GM12864 (cell line): ENCODE results near the gene RPS6KB2.

Experiments
- DNase-seq: peaks from one replicate; pipeline ENCODE4 v3.0.0-alpha.2; 2011; ENCODE audit warnings: low read depth
- H3K4me3 ChIP-seq: 2 replicates; pipeline ENCODE4 v1.5.1; 2011; ENCODE audit warnings: mild to moderate bottlenecking, low read depth, low read length, control low read depth
- CTCF ChIP-seq: IDR thresholded peaks from 2 replicates; pipeline ENCODE4 v1.5.1; 2011; ENCODE audit warnings: low read depth, mild to moderate bottlenecking, moderate library complexity, low read length, control low read depth, inconsistent platforms; ENCODE audit errors: missing control alignments

The RPS6KB2 gene

DNA sequence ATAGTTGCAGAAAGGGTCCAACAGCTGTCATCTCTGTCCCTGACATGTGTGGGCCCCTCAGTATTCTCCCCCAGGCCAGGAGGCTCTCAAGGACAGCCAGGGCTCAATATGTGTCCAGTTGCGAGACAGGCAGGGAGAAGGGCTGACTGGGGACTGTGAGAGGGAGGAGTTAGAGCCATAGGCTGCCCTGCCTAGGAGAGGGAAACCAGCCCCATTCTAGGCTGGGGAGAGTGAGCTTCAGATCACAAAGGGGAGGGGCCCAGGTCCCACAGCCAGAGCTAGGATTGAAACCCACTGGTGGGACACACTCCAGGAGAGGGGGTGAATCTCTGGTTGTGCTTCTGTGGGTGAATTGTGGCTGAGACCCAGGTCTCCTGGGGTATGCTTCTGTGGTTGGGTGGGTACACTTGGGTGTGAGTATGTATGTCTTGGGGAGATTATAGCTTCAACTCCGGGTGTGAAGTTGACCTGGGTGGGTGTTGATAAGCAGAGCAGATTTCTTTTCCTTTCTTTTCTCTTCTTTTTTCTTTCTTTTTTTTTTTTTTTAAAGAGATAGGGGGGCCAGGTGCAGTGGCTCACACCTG lies 14.9 kb upstream of the RPS6KB2 start:
- TF ChIP-seq CTCF = no peak
- DNase-seq = no peak
- no peak overlapping the region for H3K4me3 ChIP-seq

- no peak within 1 kb of the TSS for H3K4me3 ChIP-seq
- DNase-seq = no peak
- no peak for TF ChIP-seq CTCF
These were observed 12.6 kb upstream of the RPS6KB2 start, which contains the start of gene CARNS1 for GRCh38 chr11:67415501-67416304. Gene CARNS1, plus strand, starts transcription at chr11:67415678. Its CDS starts 522 bp downstream, at chr11:67416200.

DNA sequence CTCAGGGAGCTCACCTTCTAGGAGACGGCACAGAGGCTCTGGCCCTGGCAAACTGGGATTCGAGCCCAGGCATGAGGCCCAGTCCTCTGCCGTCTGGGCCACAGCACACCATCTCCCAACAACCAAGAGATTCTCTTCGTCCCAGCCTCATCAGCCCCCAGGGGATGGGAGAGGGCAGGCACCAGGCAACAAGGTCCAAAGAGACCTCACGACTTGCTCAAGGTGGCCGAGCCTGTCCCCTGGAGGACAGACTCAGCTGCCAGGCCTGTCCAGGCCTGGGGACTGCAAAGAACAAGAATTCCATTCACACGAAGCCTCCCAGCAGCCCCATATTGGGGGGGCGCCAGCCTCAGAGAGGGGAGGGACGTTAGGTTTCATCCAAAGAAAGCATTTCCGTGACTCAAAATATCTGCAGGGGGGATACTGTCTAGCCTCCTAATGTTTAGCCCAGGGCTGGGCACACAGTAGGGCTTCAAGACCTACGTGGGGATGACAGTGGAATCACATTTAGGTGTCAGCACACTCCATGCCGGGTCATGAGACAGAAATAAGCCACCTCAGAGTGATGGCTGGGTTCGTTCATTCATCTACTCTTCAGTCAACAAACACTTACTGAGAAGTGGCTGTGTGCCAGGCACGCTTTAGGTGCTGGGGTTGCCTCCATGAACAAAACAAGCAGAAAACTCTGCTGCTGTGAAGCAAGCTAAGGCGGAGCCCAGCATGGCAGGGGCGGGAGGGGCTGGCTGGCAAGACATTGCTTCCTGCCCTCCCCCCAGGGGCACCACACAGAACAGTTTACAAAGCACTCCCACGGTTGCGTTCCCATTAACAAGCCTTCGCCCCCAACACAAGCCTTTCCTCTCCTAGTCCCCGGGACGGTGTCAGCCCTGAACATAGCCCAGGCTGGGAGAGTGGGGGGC lies 11.6 kb upstream of the RPS6KB2 start:
- no peak for TF ChIP-seq CTCF
- no peak overlapping the region for H3K4me3 ChIP-seq
- DNase-seq = no peak

- TF ChIP-seq CTCF = no peak
- DNase-seq = no peak
- H3K4me3 ChIP-seq = no peak overlapping the region
These were observed 10.9 kb upstream of the RPS6KB2 start for GRCh38 chr11:67417425-67417824.

DNA sequence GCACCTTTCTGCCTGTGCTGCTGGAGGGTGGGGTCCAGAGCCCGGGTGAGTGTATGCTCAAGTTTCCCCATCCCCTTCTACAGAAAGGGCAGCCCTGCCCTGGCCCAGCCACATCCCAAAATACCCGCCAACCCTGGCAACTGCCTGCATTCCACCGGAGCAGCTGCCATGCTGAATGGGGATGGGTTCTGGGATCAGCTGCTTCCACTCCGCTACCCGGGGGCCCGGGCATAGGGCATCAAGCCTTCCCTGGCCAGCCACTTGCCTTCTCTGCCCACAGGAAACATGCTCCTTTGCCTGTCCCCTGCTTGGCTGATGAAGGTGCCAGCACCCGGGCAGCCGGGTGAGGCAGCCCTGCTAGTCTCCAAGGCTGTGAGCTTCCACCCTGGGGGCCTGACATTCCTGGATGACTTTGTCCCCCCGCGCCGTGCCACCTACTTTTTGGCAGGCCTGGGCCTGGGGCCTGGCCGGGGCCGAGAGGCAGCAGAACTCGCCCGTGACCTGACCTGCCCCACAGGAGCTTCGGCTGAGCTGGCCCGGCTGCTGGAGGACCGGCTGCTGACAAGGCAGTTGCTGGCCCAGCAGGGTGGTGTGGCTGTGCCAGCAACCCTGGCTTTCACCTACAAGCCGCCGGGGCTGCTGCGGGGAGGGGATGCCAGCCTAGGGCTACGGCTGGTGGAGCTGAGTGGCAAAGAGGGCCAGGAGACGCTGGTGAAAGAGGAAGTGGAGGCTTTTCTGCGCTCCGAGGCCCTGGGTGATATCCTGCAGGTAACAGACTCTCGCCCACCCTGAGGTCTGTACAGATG lies 9.6 kb upstream of the RPS6KB2 start:
- H3K4me3 ChIP-seq = no peak overlapping the region
- no peak for DNase-seq
- TF ChIP-seq CTCF = no peak

GRCh38 chr11:67419325-67420049 lies 8.8 kb upstream of the RPS6KB2 start:
- no peak for TF ChIP-seq CTCF
- no peak for DNase-seq
- H3K4me3 ChIP-seq = no peak overlapping the region
